Mucosa of stomach (tissue), 1 donor: ENCODE results near the gene RPL18A.

Source experiments
- H3K27me3 ChIP-seq: one replicate; pipeline ENCODE4 v1.7.0; 2013; ENCODE audit warnings: mild to moderate bottlenecking, low read length; ENCODE audit not compliant: control insufficient read depth, insufficient read depth
- H3K36me3 ChIP-seq: one replicate; pipeline ENCODE4 v1.7.0; 2013; ENCODE audit warnings: low read length; ENCODE audit not compliant: control insufficient read depth, insufficient read depth
- H3K4me1 ChIP-seq: one replicate; pipeline ENCODE4 v1.7.0; 2013; ENCODE audit warnings: mild to moderate bottlenecking, low read length; ENCODE audit not compliant: control insufficient read depth, insufficient read depth
- H3K4me3 ChIP-seq: one replicate; pipeline ENCODE4 v1.7.0; 2013; ENCODE audit warnings: low read length
- H3K9ac ChIP-seq: one replicate; pipeline ENCODE4 v1.7.0; 2013; ENCODE audit warnings: mild to moderate bottlenecking, low read length, moderate library complexity
- H3K9me3 ChIP-seq: one replicate; pipeline ENCODE4 v1.7.0; 2013; ENCODE audit warnings: mild to moderate bottlenecking, low read length, moderate library complexity; ENCODE audit not compliant: control insufficient read depth
- donor health status: Pancreatic carcinoma.

Gene RPL18A

DNA sequence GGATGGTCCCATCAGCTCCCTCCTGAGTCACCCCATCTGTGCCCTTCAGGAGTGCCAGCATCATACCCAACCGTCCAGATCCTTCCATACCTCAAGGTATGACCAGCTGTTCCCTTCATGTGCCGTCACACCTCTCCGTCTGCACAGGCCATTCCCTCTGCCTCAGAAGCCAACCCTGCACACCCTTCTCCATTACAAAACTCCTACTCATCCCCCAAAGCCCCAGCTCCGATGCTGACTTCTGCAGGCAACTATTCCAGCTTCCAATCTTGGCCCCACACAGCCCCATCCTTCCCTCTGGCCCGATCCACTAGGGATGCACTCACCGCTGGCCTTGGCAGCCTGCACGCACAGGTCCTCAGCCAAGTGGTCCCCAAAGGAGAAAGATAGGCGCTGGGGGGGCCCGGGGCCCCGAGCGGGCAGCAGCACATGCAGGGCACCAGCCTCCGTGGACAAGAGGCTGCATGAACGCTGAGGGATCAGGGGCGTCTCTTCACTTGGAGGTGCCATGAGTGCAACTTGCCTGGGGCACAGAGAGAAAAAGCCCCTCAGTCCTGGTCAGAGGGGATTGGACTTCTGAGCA lies 15.7 kb upstream of the RPL18A start:
- Histone ChIP-seq H3K9me3 (no peaks in the 10 kb centered on the region), H3K36me3 (no peaks in the 10 kb centered on the region), H3K9ac (no peak overlapping the region), H3K4me1 (peaks cover 16% of the 10 kb centered on the region), H3K27me3 (peaks cover 22% of the 10 kb centered on the region), H3K4me3 (no peak overlapping the region)

- no peak overlapping the region for H3K4me3 ChIP-seq
- H3K27me3 ChIP-seq = peaks cover 19% of the 10 kb centered on the region
- no peak overlapping the region for H3K9ac ChIP-seq
- H3K36me3 ChIP-seq = no peaks in the 10 kb centered on the region
- H3K9me3 ChIP-seq = no peaks in the 10 kb centered on the region
- H3K4me1 ChIP-seq = peaks cover 14% of the 10 kb centered on the region
These were observed 13.6 kb upstream of the RPL18A start for GRCh38 chr19:17846146-17846545.

DNA sequence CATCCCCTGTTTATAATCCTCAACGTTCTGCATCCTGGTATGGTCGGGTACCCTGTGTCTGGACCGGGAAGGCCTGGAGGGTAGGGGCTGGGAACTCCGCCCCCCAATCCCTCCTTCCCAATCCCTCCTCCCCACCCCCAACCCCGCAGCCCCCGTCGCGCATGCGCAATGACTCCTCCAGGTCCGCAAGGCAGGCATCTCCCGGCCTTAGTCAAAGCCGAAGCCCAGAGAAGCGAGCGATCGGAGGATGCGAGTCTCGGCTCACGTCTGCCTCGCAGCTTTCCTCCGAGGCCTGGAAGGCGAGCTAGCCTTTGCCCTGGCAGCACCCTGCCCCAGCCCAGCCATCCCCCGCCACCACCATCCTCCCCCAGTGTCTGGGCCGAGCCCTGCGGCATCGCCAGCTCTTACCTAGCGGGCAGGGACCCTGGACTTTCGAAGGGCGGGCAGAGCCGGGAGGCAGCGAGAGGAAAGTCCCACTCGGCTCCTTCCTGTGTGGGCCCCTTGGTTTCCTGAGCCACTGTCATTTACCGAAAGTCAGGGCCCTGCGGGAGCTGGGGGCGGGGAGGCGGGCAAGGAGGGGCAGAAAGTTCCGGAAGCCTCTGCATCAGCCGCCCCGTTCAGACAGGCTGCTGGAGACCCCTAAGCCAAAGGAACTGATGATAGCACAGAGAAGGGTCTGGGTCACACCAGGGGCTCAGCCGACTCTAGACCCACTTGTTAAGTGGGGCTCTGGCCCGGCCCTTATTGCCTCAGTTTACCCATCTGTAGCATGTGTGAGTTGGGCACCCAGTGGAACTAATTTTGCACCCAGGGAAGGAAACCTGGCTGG lies 12.0 kb upstream of the RPL18A start, which contains the start of gene JAK3:
Gene JAK3 (minus strand): TSS at position 445 of the 829 bp plus-strand sequence. CDS start 3,565 bp downstream, outside the sequence.
- Histone ChIP-seq H3K27me3 (peaks cover 12% of the 10 kb centered on the region), H3K4me3 (no peak within 1 kb of the TSS), H3K9me3 (no peaks in the 10 kb centered on the region), H3K4me1 (peaks cover under 1% of the 10 kb centered on the region), H3K36me3 (no peaks in the 10 kb centered on the region), H3K9ac (peak within 1 kb of the TSS; percentile 25)

DNA sequence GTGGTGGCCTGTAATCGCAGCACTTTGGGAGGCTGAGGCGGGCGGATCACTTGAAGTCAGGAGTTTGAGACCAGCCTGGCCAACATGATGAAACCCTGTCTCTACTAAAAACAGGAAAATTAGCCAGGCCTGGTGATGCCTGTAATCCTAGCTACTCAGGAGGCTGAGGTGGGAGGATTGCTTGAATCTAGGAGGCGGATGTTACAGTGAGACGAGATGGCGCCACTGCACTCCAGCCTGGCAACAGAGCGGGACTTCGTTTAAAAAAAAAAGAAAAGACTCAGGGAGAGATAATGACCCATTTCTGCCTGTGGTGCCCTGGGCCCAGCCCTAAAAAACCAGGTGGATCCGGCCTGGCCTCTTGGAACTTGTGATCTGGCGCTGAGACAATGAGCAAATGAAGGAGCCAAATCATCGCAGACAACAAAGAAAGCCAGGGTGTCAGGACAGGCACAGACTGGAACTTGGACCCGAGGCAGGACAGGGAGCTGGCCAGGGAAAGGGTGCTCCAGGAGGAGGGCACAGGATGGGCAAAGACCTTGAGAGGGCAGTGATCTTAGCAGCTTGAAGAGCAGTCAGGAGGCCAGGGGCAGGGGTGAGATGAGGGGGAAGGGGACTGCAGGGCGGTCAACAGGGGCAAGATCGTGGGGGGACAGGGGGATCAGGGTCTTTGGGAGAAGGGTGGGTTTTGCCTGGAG lies 11.0 kb upstream of the RPL18A start:
- Histone ChIP-seq H3K36me3 (no peaks in the 10 kb centered on the region), H3K9me3 (no peaks in the 10 kb centered on the region), H3K9ac (no peak overlapping the region), H3K4me3 (no peak overlapping the region), H3K27me3 (peaks cover 5% of the 10 kb centered on the region), H3K4me1 (no peaks in the 10 kb centered on the region)

- H3K9me3 ChIP-seq = no peaks in the 10 kb centered on the region
- no peak overlapping the region for H3K9ac ChIP-seq
- H3K4me1 ChIP-seq = no peaks in the 10 kb centered on the region
- no peak overlapping the region for H3K4me3 ChIP-seq
- no peaks in the 10 kb centered on the region for H3K36me3 ChIP-seq
- no peaks in the 10 kb centered on the region for H3K27me3 ChIP-seq
These were observed 5.6 kb upstream of the RPL18A start for GRCh38 chr19:17854061-17854460.

GRCh38 chr19:17855280-17856152 lies 4.2 kb upstream of the RPL18A start:
- no peaks in the 10 kb centered on the region for H3K27me3 ChIP-seq
- no peak overlapping the region for H3K9ac ChIP-seq
- H3K9me3 ChIP-seq = no peaks in the 10 kb centered on the region

DNA sequence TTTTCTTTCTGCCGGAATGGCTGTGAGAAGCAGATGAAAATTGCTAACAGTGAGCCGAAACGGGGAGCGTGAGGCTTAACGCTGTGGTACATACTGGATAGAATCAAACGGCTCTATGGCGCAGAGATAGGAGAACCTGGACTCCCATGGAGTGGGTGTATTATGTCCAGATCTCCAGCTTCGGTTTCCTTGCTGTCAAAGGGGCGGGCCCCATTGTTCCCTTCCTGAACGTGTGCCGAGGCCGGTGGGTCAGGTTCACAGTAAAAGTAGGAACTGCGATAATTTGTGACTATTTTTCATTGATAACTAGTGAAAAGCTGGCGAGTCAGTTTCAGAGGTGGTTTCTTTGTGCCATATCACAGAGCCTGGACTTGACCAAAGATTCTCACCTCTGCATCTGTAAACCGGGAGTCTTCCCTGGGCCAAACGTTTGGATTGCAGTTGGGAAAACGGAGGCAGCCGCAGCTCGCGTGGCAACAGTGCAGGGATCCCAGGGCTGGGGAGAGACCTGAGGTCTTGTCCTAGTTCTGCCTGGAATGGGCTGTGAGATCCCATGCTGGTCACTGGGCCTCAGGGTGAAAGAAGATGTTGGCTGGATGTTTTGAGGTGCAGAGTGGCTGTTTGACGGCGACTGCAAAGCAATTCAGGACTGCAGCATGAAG lies 752 bp downstream of the RPL18A start:
- no peaks in the 10 kb centered on the region for H3K9me3 ChIP-seq
- H3K27me3 ChIP-seq = no peaks in the 10 kb centered on the region
- peaks cover 23% of the 10 kb centered on the region for H3K36me3 ChIP-seq
- peaks cover 49% of the 10 kb centered on the region for H3K4me1 ChIP-seq
- peak overlapping the region; percentile 98 for H3K4me3 ChIP-seq
- peak overlapping the region; percentile 90 for H3K9ac ChIP-seq

More at GRCh38 chr19:17855280-17856152, 4.2 kb upstream of the RPL18A start:
- Histone ChIP-seq H3K4me1 (no peaks in the 10 kb centered on the region), H3K36me3 (no peaks in the 10 kb centered on the region), H3K4me3 (no peak overlapping the region)

DNA sequence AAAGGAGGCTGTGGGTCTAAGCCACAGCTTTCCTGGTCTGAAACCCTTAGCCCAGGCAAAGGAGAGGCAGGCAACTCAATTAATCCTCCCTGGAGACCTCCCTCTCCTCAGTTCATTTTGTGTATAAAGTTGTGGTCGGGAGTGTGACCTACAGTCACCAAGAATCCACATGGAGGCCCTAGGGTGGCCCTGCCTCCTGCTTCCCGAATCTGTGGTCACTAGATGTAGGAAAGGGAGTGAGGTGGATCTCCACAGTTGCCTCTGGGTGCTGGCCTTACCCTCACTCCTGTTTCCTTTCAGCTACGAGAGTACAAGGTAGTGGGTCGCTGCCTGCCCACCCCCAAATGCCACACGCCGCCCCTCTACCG lies 1.3 kb downstream of the RPL18A start:
- Histone ChIP-seq H3K4me1 (peaks cover 55% of the 10 kb centered on the region), H3K4me3 (peak overlapping the region; percentile 98), H3K9ac (peak overlapping the region; percentile 90), H3K9me3 (no peaks in the 10 kb centered on the region), H3K27me3 (no peaks in the 10 kb centered on the region), H3K36me3 (peaks cover 23% of the 10 kb centered on the region)

- H3K4me3 ChIP-seq = no peak overlapping the region
- peaks cover 62% of the 10 kb centered on the region for H3K4me1 ChIP-seq
- peak overlapping the region; percentile 90 for H3K9ac ChIP-seq
- H3K9me3 ChIP-seq = no peaks in the 10 kb centered on the region
- H3K36me3 ChIP-seq = peaks cover 23% of the 10 kb centered on the region
- no peaks in the 10 kb centered on the region for H3K27me3 ChIP-seq
These were observed 2.1 kb downstream of the RPL18A start for GRCh38 chr19:17861542-17862402.

DNA sequence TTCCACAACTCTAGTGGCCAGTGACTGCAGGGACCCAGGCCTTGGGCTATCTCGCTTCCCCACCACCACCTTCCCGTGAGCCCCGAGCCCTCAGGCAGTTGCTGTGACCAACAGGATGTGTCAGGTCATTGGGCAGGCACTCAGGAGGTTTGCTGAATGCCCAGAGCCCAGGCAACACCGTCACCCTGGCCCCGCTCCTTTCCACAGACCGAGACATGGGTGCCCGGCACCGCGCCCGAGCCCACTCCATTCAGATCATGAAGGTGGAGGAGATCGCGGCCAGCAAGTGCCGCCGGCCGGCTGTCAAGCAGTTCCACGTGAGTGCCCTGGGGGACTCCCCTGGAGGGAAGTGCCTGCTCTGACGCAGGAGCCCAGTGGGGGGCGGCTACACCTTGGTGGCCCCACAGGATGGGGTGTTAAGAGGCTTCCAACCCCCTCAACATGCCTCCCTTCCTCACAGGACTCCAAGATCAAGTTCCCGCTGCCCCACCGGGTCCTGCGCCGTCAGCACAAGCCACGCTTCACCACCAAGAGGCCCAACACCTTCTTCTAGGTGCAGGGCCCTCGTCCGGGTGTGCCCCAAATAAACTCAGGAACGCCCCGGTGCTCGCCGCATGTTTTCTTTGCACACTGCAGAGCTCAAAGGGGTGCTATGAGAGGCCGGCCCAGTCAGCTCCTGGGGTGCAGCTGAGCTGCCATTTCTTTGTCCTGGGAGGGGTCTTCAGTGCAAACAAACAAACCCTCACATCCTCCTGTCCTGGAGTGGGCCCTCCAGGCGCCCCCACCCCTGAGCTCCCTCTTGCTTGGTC lies 3.2 kb downstream of the RPL18A start:
- peak overlapping the region; percentile 90 for H3K9ac ChIP-seq
- peaks cover 70% of the 10 kb centered on the region for H3K4me1 ChIP-seq
- H3K27me3 ChIP-seq = no peaks in the 10 kb centered on the region
- H3K9me3 ChIP-seq = no peaks in the 10 kb centered on the region
- H3K36me3 ChIP-seq = peaks cover 23% of the 10 kb centered on the region
- H3K4me3 ChIP-seq = no peak overlapping the region
